NCI-H345 (cell line): ENCODE results near the gene SVEP1.
A peak's percentile ranks its signal among the peaks of the same experiment; 100 is the strongest.
"Not testable (repeated sequence)": the region's sequence is repeated elsewhere in the genome, so short reads cannot be mapped to it uniquely, and the experiment has no call there.

Experiments
- DNase-seq: peaks from one replicate; lab custom pipeline; 2025; lab: John Stamatoyannopoulos, UW

SVEP1 gene

GRCh38 chr9:110579034-110579861, at the start of gene SVEP1:
TSS of gene SVEP1 (minus strand) at chr9:110579741. CDS start at chr9:110579543, 198 bp downstream.
- DNase-seq, result peak; percentile 59

- DNase-seq, result no peak
Observed at GRCh38 chr9:110626101-110626829, 46.7 kb upstream of the SVEP1 start.

GRCh38 chr9:110623462-110624025, 44.0 kb upstream of the SVEP1 start:
- DNase-seq, result peak; percentile 72

GRCh38 chr9:110622368-110622767, 42.8 kb upstream of the SVEP1 start:
- no peak for DNase-seq

GRCh38 chr9:110620726-110621125, 41.2 kb upstream of the SVEP1 start:
- DNase-seq, result no peak

GRCh38 chr9:110619831-110620230, 40.3 kb upstream of the SVEP1 start:
- no peak for DNase-seq

GRCh38 chr9:110615498-110615897, 36.0 kb upstream of the SVEP1 start:
- no peak for DNase-seq

- not testable (repeated sequence) for DNase-seq
Observed at GRCh38 chr9:110614576-110614975, 35.0 kb upstream of the SVEP1 start.

GRCh38 chr9:110606179-110606790, 26.7 kb upstream of the SVEP1 start:
- no peak for DNase-seq

- no peak for DNase-seq
Observed at GRCh38 chr9:110605565-110605964, 26.0 kb upstream of the SVEP1 start.

GRCh38 chr9:110604171-110604601, 24.6 kb upstream of the SVEP1 start:
- DNase-seq, result no peak

GRCh38 chr9:110602281-110602680, 22.7 kb upstream of the SVEP1 start:
- DNase-seq, result no peak

- DNase-seq, result no peak
Observed at GRCh38 chr9:110601098-110601497, 21.6 kb upstream of the SVEP1 start.

- no peak for DNase-seq
Observed at GRCh38 chr9:110599468-110599867, 19.9 kb upstream of the SVEP1 start.

GRCh38 chr9:110592044-110592830, 12.7 kb upstream of the SVEP1 start:
- no peak for DNase-seq

- DNase-seq, result no peak
Observed at GRCh38 chr9:110591526-110591925, 12.0 kb upstream of the SVEP1 start.

GRCh38 chr9:110590816-110591215, 11.3 kb upstream of the SVEP1 start:
- DNase-seq, result no peak

GRCh38 chr9:110588296-110588695, 8.8 kb upstream of the SVEP1 start:
- DNase-seq, result no peak

GRCh38 chr9:110583237-110583636, 3.7 kb upstream of the SVEP1 start:
- no peak for DNase-seq

GRCh38 chr9:110582156-110582555, 2.6 kb upstream of the SVEP1 start:
- DNase-seq, result no peak

GRCh38 chr9:110580850-110581249, 1.3 kb upstream of the SVEP1 start:
- no peak for DNase-seq

GRCh38 chr9:110579862-110580219, 300 bp upstream of the SVEP1 start:
- peak; percentile 37 for DNase-seq
